Stimulated activated CD4-positive, alpha-beta T cell treated with anti-CD3 and anti-CD28 coated beads, Interleukin-4, amount 100 ng/mL, for 4 hours (primary cell): ENCODE measurements around the gene SETMAR.
"Not testable (repeated sequence)": the region's sequence is repeated elsewhere in the genome, so short reads cannot be mapped to it uniquely, and the experiment has no call there.

Experiments used
- DNase-seq, 2 experiments: peaks; one replicate each; pipeline ENCODE4 v3.0.0-alpha.2; 2020

The SETMAR gene

GRCh38 chr3:4303187-4304123 is at the start of gene SETMAR:
TSS of gene SETMAR (plus strand) at chr3:4303369. CDS start at chr3:4303371, 2 bp downstream.
- peak; percentile 82 for DNase-seq

GRCh38 chr3:4261406-4261805 is 41.8 kb upstream of the SETMAR start:
- no peak for DNase-seq

DNA sequence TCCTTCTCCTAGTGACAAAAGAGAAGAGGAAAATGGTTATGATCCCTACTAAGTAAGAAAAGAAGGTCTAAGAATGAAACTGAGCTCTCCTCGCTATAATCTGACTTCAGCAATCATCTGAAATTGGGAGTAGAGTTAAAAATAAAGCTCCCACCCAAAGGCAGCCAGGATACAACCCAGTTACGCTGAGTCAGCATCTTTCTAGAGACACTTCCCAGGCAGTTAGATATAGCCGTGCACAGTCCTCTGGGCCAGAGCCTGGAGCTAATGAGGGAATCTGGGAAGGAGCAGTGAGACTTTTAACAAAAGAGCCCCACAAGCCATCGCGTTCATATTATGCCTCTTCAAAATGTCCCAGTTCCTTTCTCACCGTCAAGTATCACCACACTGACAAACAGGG is 39.1 kb upstream of the SETMAR start:
- no peak for DNase-seq

GRCh38 chr3:4270720-4271119 is 32.4 kb upstream of the SETMAR start:
- no peak for DNase-seq

DNA sequence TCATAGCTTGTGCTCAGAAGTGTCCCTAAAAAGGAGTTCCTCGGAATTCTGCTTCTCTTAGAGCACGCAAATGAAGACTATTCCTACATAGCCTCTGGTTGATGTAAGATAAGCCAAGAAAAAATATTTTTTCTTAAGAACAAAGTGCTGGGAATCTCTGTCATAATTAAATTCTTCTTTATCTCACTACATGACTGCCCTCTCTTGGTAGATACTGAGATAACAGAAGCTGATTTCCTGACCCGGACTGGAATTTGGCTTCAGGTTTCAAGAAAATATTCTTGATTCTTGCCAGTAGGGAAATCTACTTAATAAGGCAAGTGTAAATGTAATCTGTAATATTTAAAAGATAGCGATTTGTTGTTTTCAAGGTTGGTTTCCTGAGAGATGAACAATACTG is 31.3 kb upstream of the SETMAR start:
- DNase-seq, result no peak

- no peak for DNase-seq
Observed at GRCh38 chr3:4279516-4280105, 23.6 kb upstream of the SETMAR start.

- no peak for DNase-seq
Observed at GRCh38 chr3:4281991-4282390, 21.2 kb upstream of the SETMAR start.

- DNase-seq, result no peak
Observed at GRCh38 chr3:4284865-4285264, 18.3 kb upstream of the SETMAR start.

DNA sequence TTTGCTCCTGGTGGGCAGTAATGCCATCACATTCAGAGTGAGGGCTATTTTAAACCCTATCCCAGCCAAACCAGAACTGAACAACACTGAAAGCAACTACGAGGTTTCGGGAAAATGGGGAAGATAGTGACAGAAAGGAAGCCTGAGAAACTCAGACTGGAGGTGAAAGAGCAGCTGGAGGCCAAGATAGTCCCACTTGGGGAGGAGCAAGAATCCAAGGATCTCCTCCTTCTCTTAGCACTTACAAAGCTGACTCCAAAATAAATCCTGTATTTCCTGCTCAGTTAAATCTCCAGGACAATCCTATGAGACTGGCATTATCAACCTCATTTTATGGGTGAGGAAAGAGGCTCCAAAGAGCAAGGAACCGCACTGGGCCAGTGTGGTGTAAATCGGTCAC is 14.1 kb upstream of the SETMAR start:
- no peak for DNase-seq

GRCh38 chr3:4290272-4290893 is 12.8 kb upstream of the SETMAR start:
- peak in 1 of 2 experiments; percentile 7 for DNase-seq

DNA sequence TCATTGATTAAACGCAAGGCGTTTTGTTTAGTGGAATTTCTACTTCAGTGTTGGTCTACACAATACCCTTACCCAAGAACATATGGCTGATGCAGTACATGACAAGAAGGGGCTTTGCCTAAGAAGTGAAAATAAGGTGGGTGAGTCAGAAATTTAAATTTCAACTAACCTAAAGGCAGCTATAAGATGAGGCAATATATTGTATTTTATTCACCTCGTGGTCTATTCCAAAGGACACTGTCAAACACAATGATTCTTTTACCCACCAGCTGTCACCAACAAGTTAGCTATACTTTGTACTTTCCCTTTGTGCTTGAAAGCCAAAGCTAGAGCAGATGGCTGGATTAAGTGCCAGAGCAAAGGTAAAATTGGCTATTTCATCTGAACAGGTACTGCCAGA is 10.9 kb upstream of the SETMAR start:
- DNase-seq, result no peak

GRCh38 chr3:4294616-4295327 is 8.4 kb upstream of the SETMAR start:
- DNase-seq, result no peak

- not testable (repeated sequence) for DNase-seq
Observed at GRCh38 chr3:4296454-4296853, 6.7 kb upstream of the SETMAR start.

DNA sequence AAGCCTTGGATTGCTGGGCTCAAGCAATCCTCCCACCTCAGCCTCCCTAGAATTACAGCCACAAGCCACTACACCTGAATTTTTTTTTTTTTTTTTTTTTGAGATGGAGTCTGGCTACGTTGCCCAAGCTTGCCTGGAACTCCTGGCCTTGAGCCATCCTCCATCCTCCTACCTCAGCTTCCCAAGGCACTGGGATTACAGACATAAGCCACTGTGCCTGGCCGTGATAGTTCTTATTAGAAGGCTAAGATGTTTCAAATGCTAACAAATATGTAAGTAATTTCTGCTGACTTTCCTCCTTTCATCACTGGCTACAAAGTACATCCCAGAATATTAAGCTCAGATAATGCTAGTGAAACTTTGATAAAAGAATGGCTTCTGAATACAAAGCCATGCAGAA is 5.7 kb upstream of the SETMAR start:
- DNase-seq, result no peak

- no peak for DNase-seq
Observed at GRCh38 chr3:4302747-4303146, 422 bp upstream of the SETMAR start.

DNA sequence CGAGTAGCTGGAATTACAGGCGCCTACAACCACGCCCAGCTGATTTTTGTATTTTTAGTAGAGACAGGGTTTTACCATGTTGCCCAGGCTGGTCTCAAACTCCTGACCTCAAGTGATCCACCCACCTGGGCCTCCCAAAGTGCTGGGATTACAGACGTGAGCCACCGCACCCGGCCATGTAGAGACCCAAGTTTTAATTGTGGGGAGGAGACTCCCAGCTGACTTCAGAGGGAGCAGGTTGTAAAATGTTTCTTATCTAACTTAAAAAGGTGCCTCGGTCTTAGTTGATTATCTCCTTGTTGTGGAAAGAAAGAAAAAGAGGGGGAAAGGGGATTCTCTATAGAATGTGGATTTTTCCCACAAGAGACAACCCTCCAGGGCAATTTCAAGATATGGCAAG is 2.0 kb downstream of the SETMAR start:
- not testable (repeated sequence) for DNase-seq

GRCh38 chr3:4306091-4306490 is 2.9 kb downstream of the SETMAR start:
- DNase-seq, result no peak

- no peak for DNase-seq
Observed at GRCh38 chr3:4306860-4307259, 3.7 kb downstream of the SETMAR start.

DNA sequence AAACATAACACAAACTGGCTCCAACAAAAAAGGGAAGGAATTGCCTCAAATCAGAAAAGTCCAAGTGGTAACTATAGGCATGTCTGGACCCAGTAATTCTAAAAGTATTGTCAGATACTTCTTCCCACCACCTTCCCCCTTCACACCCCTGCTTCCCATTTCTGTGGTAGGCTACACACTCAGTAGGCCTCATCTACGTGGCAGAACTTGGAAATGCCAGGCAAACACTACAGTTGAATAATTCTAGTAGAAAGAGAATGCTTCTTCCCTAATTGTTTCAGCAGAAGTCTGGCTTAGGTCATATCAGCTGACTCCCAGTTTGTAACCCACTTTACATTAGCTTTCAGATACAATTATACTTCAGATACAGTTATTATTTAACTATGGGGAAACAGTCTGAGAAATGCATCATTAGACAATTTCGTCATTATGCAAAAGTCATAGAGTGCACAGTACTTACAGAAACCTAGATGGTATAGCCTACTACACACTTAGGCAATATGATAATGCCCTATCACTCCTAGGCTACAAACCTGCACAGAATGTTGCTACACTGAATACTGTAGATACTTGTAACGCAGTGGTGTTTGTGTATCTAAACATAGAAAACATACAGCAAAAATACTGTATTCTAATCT is 6.4 kb downstream of the SETMAR start:
- no peak for DNase-seq

DNA sequence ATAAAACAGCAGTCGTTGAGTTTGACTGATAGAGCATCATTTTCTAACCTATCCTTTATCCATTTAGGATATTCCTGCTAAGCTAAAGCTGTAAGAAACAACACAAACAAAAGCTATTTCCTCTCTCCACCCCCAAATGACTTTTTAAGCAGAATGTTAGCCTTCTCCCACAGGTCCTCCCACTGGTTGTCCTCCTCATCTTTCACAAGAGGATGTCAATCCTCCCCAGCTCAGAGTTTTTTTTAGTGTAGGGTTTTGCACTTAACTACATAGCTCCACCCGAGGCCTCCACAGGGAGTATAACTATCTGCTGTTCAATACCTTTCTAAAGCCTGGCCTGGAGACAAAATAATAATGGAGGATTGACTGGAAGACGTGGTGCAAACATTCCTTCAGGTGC is 7.8 kb downstream of the SETMAR start:
- DNase-seq, result no peak

DNA sequence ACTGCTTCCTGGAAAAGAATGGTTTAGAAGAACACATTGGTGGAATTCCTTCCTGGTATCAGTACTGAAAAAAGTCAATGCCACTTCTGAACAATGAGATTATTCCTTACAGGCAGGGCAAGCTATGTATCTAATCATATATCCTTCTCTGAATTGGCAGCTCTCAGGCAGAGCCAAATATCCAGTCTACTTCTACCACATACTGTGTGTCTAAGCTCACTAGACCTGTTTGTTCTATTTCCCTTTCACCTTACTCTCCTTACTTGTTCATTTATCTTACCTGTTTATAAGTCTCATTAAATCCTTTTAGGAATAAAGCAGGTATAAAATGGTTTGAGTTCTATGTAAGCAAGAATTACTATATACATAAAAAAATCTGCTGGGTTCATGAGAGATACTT is 8.3 kb downstream of the SETMAR start:
- no peak for DNase-seq

DNA sequence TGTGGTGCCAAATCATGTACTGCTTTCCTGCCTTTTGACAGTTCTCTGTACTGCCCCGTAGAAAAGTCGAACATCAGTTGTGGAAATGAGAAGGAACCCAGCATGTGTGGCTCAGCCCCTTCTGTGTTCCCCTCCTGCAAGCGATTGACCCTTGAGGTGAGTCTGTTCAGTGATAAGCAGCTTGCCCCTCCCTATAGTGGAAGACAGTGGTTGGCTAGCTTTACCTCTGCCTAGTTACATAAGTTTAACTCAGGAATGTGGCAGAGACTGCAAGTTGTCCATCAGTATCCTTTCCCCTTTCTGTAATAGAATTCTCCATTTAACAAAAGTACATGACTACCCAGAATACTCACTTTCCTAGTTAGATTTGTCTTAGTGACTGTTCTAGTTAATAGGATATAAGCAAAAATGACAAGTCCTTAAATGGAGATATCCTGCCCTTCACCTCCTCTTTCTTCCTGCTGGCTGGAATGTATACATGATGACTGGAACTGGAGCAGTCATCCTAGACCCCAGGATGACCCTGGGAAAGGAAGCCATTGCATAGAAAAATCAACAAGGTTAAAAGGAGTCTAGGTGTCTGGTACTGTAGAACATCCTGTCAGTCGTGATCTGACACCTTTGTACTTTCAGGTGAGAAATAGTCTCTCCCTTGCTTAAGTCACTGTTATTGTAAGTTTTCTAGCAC is 10.6 kb downstream of the SETMAR start:
- DNase-seq, result no peak
